H1 (cell line): ENCODE results near the gene BIRC5. TPM values are rescaled to one million over a fixed set of nuclear protein-coding genes. Genes with fewer than 3 reads are reported as not detected.
"Not testable (repeated sequence)": the region's sequence is repeated elsewhere in the genome, so short reads cannot be mapped to it uniquely, and the experiment has no call there.

Source experiments
- CTCF ChIA-PET: fragments of 300-600 bp; sonication (Branson Sonifier 250); formaldehyde crosslinking; loops from one replicate; lab custom pipeline; 2021; ENCODE audit not compliant: partially characterized antibody; lab: Charles Lee
- POLR2A ChIA-PET: fragments of 300-600 bp; sonication (Branson Sonifier 250); formaldehyde crosslinking; loops from one replicate; lab custom pipeline; 2021; ENCODE audit warnings: inconsistent platforms; ENCODE audit not compliant: partially characterized antibody; lab: Charles Lee
- DNase-seq, 2 experiments: peaks; one replicate each; pipeline versions ENCODE4 v3.0.0 to v3.0.0-alpha.2; 2010 to 2022; ENCODE audit warnings: low spot score in 2 of 2, low read depth in 1 of 2, mixed read lengths in 1 of 2
- FAIRE-seq: peaks from 2 replicates; lab custom pipeline; 2011; peaks lifted over from hg19 to GRCh38; lab: Jason Lieb, UNC
- H2AFZ ChIP-seq: 2 replicates; pipeline ENCODE4 v1.8.1; 2012; ENCODE audit warnings: low read length, inconsistent platforms
- H2AK5ac ChIP-seq: 2 replicates; pipeline ENCODE4 v1.6.1; 2013; ENCODE audit warnings: low read depth, low read length
- H2BK120ac ChIP-seq: replicated peaks from 2 replicates; pipeline ENCODE3; 2013; ENCODE audit warnings: low read depth, low read length, inconsistent platforms
- H2BK12ac ChIP-seq: 2 replicates; pipeline ENCODE4 v1.6.1; 2013; ENCODE audit warnings: low read depth, low read length
- H2BK15ac ChIP-seq: 2 replicates; pipeline ENCODE4 v1.6.1; 2013; ENCODE audit warnings: low read length
- H2BK20ac ChIP-seq: 2 replicates; pipeline ENCODE4 v1.6.1; 2013; ENCODE audit warnings: low read length
- H2BK5ac ChIP-seq: 2 replicates; pipeline ENCODE4 v1.6.1; 2013; ENCODE audit warnings: low read depth, low read length
- H3K14ac ChIP-seq: 2 replicates; pipeline ENCODE4 v1.6.1; 2013; ENCODE audit warnings: inconsistent platforms; ENCODE audit not compliant: insufficient read length
- H3K18ac ChIP-seq: 2 replicates; pipeline ENCODE4 v1.6.1; 2013; ENCODE audit warnings: low read length; ENCODE audit errors: extremely low read depth
- H3K23ac ChIP-seq: 2 replicates; pipeline ENCODE4 v1.6.1; 2013; ENCODE audit warnings: inconsistent platforms; ENCODE audit not compliant: insufficient read length
- H3K23me2 ChIP-seq: 2 replicates; pipeline ENCODE4 v1.6.1; 2013; ENCODE audit warnings: low read depth, low read length
- H3K27ac ChIP-seq: 2 replicates; pipeline ENCODE4 v1.6.1; 2011; ENCODE audit warnings: low read depth, low read length, inconsistent platforms
- H3K27me3 ChIP-seq, 4 experiments: replicated peaks in 1 of 4; 1 replicate in 1 of 4; 2 replicates in 3 of 4; pipeline versions ENCODE4 v1.6.1 to v1.8.1; 2011 to 2013; ENCODE audit warnings: low read length in 3 of 4, mild to moderate bottlenecking in 3 of 4, inconsistent platforms in 2 of 4, mixed read lengths in 2 of 4, moderate library complexity in 1 of 4; ENCODE audit not compliant: control insufficient read depth in 3 of 4, insufficient read depth in 3 of 4; ENCODE audit errors: extremely low read depth in 1 of 4
- H3K36me3 ChIP-seq, 4 experiments: 2 replicates each; pipeline versions ENCODE4 v1.6.1 to v1.8.1; 2011 to 2013; ENCODE audit warnings: mild to moderate bottlenecking in 4 of 4, low read length in 3 of 4, moderate library complexity in 2 of 4, control low read depth in 1 of 4, inconsistent platforms in 1 of 4; ENCODE audit not compliant: insufficient read depth in 4 of 4, control insufficient read depth in 2 of 4
- H3K4ac ChIP-seq: replicated peaks from 2 replicates; pipeline ENCODE3; 2013; ENCODE audit warnings: low read length, low read depth, mixed read lengths, inconsistent platforms; ENCODE audit not compliant: insufficient read length
- H3K4me1 ChIP-seq, 4 experiments: replicated peaks in 1 of 4; 1 replicate in 1 of 4; 2 replicates in 3 of 4; pipeline versions ENCODE4 v1.6.1 to v1.8.1; 2011 to 2013; ENCODE audit warnings: low read length in 3 of 4, inconsistent platforms in 2 of 4, mixed read lengths in 1 of 4; ENCODE audit not compliant: insufficient read depth in 4 of 4, control insufficient read depth in 3 of 4
- H3K4me2 ChIP-seq, 2 experiments: 2 replicates each; pipeline versions ENCODE4 v1.6.1 to v1.8.1; 2011 to 2013; ENCODE audit warnings: low read depth in 2 of 2, low read length in 2 of 2, control low read depth in 1 of 2, inconsistent platforms in 1 of 2, mild to moderate bottlenecking in 1 of 2; ENCODE audit not compliant: insufficient read depth in 1 of 2
- H3K4me3 ChIP-seq, 4 experiments: fragments of 200-600, 300-600 bp in 1 of 4; sonication (generic), shearing (Covaris generic), sonication (Bioruptor Twin) in 1 of 4; 2 replicates each; pipeline versions ENCODE4 v1.5.1 to v1.8.1; 2011 to 2016; ENCODE audit warnings: low read length in 4 of 4, low read depth in 3 of 4, control low read depth in 2 of 4, inconsistent platforms in 2 of 4, mild to moderate bottlenecking in 2 of 4, mixed read lengths in 1 of 4, moderate library complexity in 1 of 4; ENCODE audit not compliant: insufficient read depth in 2 of 4; ENCODE audit errors: extremely low read depth in 1 of 4
- H3K56ac ChIP-seq: replicated peaks from 2 replicates; pipeline ENCODE3; 2013; ENCODE audit warnings: low read depth, mild to moderate bottlenecking, mixed read lengths, low read length, inconsistent platforms; ENCODE audit not compliant: insufficient read length
- H3K79me1 ChIP-seq: 2 replicates; pipeline ENCODE4 v1.6.1; 2013; ENCODE audit warnings: low read depth, low read length, control low read depth
- H3K79me2 ChIP-seq, 2 experiments: 2 replicates each; pipeline versions ENCODE4 v1.6.1 to v1.8.1; 2012 to 2013; ENCODE audit warnings: low read length in 2 of 2, mild to moderate bottlenecking in 2 of 2, inconsistent platforms in 1 of 2; ENCODE audit not compliant: insufficient read depth in 2 of 2, control insufficient read depth in 1 of 2
- H3K9ac ChIP-seq, 4 experiments: replicated peaks in 1 of 4; 1 replicate in 1 of 4; 2 replicates in 3 of 4; pipeline versions ENCODE4 v1.6.1 to v1.8.1; 2011 to 2013; ENCODE audit warnings: low read depth in 3 of 4, low read length in 3 of 4, control low read depth in 2 of 4, mild to moderate bottlenecking in 2 of 4, moderate library complexity in 2 of 4, inconsistent platforms in 1 of 4; ENCODE audit errors: extremely low read depth in 1 of 4
- H3K9me3 ChIP-seq, 2 experiments: 2 replicates each; pipeline versions ENCODE4 v1.6.1 to v1.8.1; 2012 to 2013; ENCODE audit warnings: mild to moderate bottlenecking in 2 of 2, moderate library complexity in 2 of 2, control low read depth in 1 of 2, inconsistent platforms in 1 of 2, low read depth in 1 of 2, low read length in 1 of 2, mixed read lengths in 1 of 2; ENCODE audit not compliant: insufficient read depth in 2 of 2
- H4K20me1 ChIP-seq, 2 experiments: replicated peaks in 1 of 2; 2 replicates each; pipeline versions ENCODE3 to v1.8.1; 2011 to 2013; ENCODE audit warnings: inconsistent platforms in 2 of 2, low read length in 2 of 2, mild to moderate bottlenecking in 1 of 2; ENCODE audit not compliant: insufficient read depth in 2 of 2, control insufficient read depth in 1 of 2
- H4K5ac ChIP-seq: 2 replicates; pipeline ENCODE4 v1.6.1; 2013; ENCODE audit warnings: low read length, low read depth, mixed read lengths, inconsistent platforms; ENCODE audit not compliant: insufficient read length
- H4K8ac ChIP-seq: 2 replicates; pipeline ENCODE4 v1.8.0; 2013; ENCODE audit warnings: mild to moderate bottlenecking, moderate library complexity, low read length, inconsistent platforms; ENCODE audit not compliant: insufficient read depth; ENCODE audit errors: extremely low read depth
- H4K91ac ChIP-seq: replicated peaks from 2 replicates; pipeline ENCODE3; 2013; ENCODE audit warnings: low read length, mixed read lengths, inconsistent platforms; ENCODE audit not compliant: insufficient read length
- WGBS, 2 experiments: shearing (Covaris generic) in 1 of 2; methylation state at CpG; one replicate each; pipeline versions ENCODE4 v1.1.6 to v1.1.7; 2013 to 2015; ENCODE audit warnings: low lambda C conversion rate in 2 of 2, mixed read lengths in 2 of 2, inconsistent platforms in 1 of 2, low coverage in 1 of 2, missing lambda C conversion rate in 1 of 2; ENCODE audit not compliant: insufficient replicate concordance in 2 of 2, insufficient coverage in 1 of 2, insufficient read length in 1 of 2; ENCODE audit errors: extremely low coverage in 1 of 2, missing lambda C conversion rate in 1 of 2; 5-methylcytosine and 5-hydroxymethylcytosine counted together
- polyA plus RNA-seq, 7 experiments: library from polyadenylated mRNA; depleted of rRNA in 3 of 7; stranded (reverse) in 5 of 7; unstranded in 2 of 7; fragments of >200 nt in 5 of 7; fragments of 200-250 nt in 2 of 7; gene quantifications; 1 replicate in 5 of 7; 2 replicates in 1 of 7; 4 replicates in 1 of 7; pipeline versions ENCODE4 v1.2.1 to v1.2.3, GENCODE V29; 2011 to 2013; ENCODE audit warnings: missing spikeins in 2 of 7, mixed read lengths in 2 of 7
- total RNA-seq: library from RNA; stranded (reverse); fragmentation: NEBNext Ultra II Directional; extraction: Animal tissue kit (Norgen Biotek cat#: 25700); gene quantifications from 2 replicates; pipeline ENCODE4 v1.2.1, GENCODE V29; 2021

Gene BIRC5
- total and polyA plus RNA-seq, 2 of the 8 experiments (the other 6 are each of a cell fraction or from before 2014, with no cell fraction given), result 42.2 to 108 TPM

GRCh38 chr17:78235022-78235421 is 21.0 kb downstream of the BIRC5 start:
- ChIA-PET POLR2A (interaction anchor here (0.7 to 1.5 kb wide), 2 partner anchors 48 to 469 kb away, joined by 3 to 4 read pairs; partner anchors contain the start of gene TK1), CTCF (interaction anchor here (0.6 to 4.6 kb wide), 6 partner anchors 10 to 324 kb away, joined by 3 to 24 read pairs (median 3); no protein-coding TSS in a partner anchor)
- Histone ChIP-seq H3K27me3 (peaks cover 0 to 27% (median 22%) of the 10 kb centered on the region in 4 experiments; a peak in 6 of 7 replicates), H3K4me1 (peaks cover 0 to 12% (median 5%) of the 10 kb centered on the region in 4 experiments; a peak in 5 of 7 replicates)
- H3K9me3 ChIP-seq, H3K23ac ChIP-seq, H3K27ac ChIP-seq, H3K4me3 ChIP-seq, H4K20me1 ChIP-seq, FAIRE-seq, H4K8ac ChIP-seq, H3K79me1 ChIP-seq, H3K18ac ChIP-seq, H3K79me2 ChIP-seq, H4K5ac ChIP-seq, H2BK5ac ChIP-seq, H3K36me3 ChIP-seq, H2BK15ac ChIP-seq, H2AK5ac ChIP-seq, H3K4me2 ChIP-seq, H2BK20ac ChIP-seq, H2BK12ac ChIP-seq, H2BK120ac ChIP-seq, H4K91ac ChIP-seq, H3K56ac ChIP-seq, H2AFZ ChIP-seq, H3K9ac ChIP-seq, H3K23me2 ChIP-seq, H3K14ac ChIP-seq, DNase-seq, H3K4ac ChIP-seq: not testable (repeated sequence)
- 91% methylated on average over 6 of the region's 6 CpGs; no CpG with 5 or more reads in 1 of the 2 experiments for WGBS, 2 experiments
